Activated naive CD4-positive, alpha-beta T cell treated with Interleukin-2 at 50 U/mL for 16 hours (primary cell): Measurements from ENCODE around the gene C12orf76.
"Not testable (repeated sequence)": the region's sequence is repeated elsewhere in the genome, so short reads cannot be mapped to it uniquely, and the experiment has no call there.

Experiments used
- DNase-seq: peaks from one replicate; pipeline ENCODE4 v3.0.0-alpha.2; 2020

Gene C12orf76

GRCh38 chr12:110062241-110062640 lies 13.9 kb upstream of the C12orf76 start:
- no peak for DNase-seq

GRCh38 chr12:110059651-110060000 lies 11.3 kb upstream of the C12orf76 start:
- no peak for DNase-seq

- DNase-seq: no peak
Observed at GRCh38 chr12:110058875-110059615, 10.7 kb upstream of the C12orf76 start.

GRCh38 chr12:110056643-110057042 lies 8.3 kb upstream of the C12orf76 start:
- not testable (repeated sequence) for DNase-seq

- not testable (repeated sequence) for DNase-seq
Observed at GRCh38 chr12:110055375-110056352, 7.3 kb upstream of the C12orf76 start.

- DNase-seq: no peak
Observed at GRCh38 chr12:110050927-110051326, 2.6 kb upstream of the C12orf76 start.

GRCh38 chr12:110049666-110050065 lies 1.3 kb upstream of the C12orf76 start:
- DNase-seq: not testable (repeated sequence)

- DNase-seq: not testable (repeated sequence)
Observed at GRCh38 chr12:110049034-110049433, 712 bp upstream of the C12orf76 start.

- no peak for DNase-seq
Observed at GRCh38 chr12:110047297-110047940, 903 bp downstream of the C12orf76 start.

- no peak for DNase-seq
Observed at GRCh38 chr12:110046451-110047187, 1.7 kb downstream of the C12orf76 start.

- DNase-seq: no peak
Observed at GRCh38 chr12:110042264-110042663, 6.1 kb downstream of the C12orf76 start.

- peak; percentile 16 for DNase-seq
Observed at GRCh38 chr12:110039085-110039807, 9.1 kb downstream of the C12orf76 start.

GRCh38 chr12:110038741-110039084 lies 9.6 kb downstream of the C12orf76 start:
- DNase-seq: no peak

- no peak for DNase-seq
Observed at GRCh38 chr12:110037315-110037714, 11.0 kb downstream of the C12orf76 start.

GRCh38 chr12:110035534-110036104 lies 12.7 kb downstream of the C12orf76 start:
- DNase-seq: no peak

- no peak for DNase-seq
Observed at GRCh38 chr12:110033888-110034287, 14.4 kb downstream of the C12orf76 start.

GRCh38 chr12:110029290-110029815 lies 19.0 kb downstream of the C12orf76 start:
- no peak for DNase-seq

- no peak for DNase-seq
Observed at GRCh38 chr12:110028323-110028722, 20.0 kb downstream of the C12orf76 start.

GRCh38 chr12:110024051-110024450 lies 24.3 kb downstream of the C12orf76 start:
- no peak for DNase-seq

GRCh38 chr12:110023059-110023980 lies 25.0 kb downstream of the C12orf76 start:
- no peak for DNase-seq
